ENCODE data around the gene ARHGAP24.
"Not testable (repeated sequence)": the region's sequence is repeated elsewhere in the genome, so short reads cannot be mapped to it uniquely, and the experiment has no call there.

The ARHGAP24 gene

DNA sequence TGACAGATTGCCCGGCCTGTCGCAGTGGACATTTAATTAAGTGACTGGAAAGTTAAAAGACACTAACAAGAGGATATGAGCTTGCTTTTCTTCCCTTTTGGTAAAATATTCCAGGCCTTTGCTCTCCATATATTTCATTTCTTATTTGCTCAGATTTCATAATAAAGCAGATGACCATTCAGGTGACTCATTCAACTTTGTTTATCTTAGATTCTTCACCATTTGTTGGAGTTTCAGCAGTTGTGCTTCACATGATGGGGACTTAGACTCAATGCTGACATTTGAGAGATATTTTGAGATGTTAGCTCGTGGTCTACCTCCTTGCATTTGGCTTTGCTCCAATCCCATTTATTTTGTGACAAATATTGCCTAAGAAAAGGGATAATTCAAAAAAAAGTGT lies 312.2 kb downstream of the ARHGAP24 start:
- DNase-seq: no peak

DNA sequence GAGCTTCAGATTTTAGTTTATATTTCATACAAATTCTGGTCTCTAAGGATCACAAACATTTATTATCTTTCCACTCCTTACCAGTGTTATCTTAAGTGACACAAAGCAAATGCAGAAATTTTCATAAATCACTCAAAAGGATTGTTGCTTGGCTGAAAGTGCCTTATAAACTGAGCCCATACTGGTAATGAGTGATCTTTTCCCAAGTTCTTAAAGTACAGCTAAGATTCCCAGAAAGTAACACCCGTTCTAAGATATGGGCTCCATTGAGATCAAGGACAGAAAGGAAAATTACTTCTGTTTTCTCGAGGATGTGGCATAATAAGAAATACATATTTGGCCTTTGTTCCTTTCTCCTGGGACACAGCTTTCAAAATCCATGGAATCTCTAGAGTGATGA lies 313.7 kb downstream of the ARHGAP24 start:
- DNase-seq: no peak

DNA sequence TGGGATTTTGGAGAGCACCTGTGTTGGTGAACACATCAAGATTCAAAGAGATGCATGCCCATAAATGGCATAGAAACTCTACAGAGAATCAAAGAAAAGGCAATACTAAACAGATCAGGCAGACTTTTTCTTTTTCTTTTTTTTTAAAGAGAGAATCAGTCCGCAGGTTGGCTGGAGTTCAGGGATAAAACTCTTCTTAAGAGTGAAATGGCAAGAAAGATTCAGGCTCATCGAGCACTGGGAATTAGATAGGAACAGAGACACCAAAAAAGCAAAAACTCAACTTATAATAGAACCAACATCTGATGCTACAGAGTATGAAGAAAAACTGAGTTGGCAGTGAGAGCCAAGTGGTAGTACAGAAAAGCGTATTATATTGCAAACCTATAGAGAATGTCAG lies 314.3 kb downstream of the ARHGAP24 start:
- no peak for DNase-seq

DNA sequence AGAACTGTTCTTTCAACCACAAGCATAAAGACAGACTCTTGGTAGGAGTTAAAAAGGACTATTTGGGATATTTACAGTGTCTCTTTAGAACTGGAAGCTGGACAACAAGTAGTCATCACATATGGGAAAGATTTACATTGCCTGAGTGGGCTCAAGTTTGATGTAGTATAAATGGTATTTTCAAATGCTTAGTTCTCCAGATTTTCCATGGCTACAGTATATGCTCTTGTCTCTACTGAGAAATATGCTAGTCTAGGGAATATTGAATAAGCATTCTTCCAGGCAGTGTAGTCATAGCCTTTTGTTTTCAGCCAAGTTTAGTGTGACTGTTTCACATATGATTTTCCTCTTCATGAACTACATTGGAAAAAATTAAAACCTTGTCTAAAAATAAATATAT lies 315.6 kb downstream of the ARHGAP24 start:
- no peak for DNase-seq

- no peak for DNase-seq
These were observed 317.7 kb downstream of the ARHGAP24 start for GRCh38 chr4:85792376-85793232.

- no peak for DNase-seq
These were observed 318.3 kb downstream of the ARHGAP24 start for GRCh38 chr4:85793233-85793585.

- no peak for DNase-seq
These were observed 323.2 kb downstream of the ARHGAP24 start for GRCh38 chr4:85798012-85798770.

GRCh38 chr4:85803856-85804255 lies 328.9 kb downstream of the ARHGAP24 start:
- DNase-seq: no peak

DNA sequence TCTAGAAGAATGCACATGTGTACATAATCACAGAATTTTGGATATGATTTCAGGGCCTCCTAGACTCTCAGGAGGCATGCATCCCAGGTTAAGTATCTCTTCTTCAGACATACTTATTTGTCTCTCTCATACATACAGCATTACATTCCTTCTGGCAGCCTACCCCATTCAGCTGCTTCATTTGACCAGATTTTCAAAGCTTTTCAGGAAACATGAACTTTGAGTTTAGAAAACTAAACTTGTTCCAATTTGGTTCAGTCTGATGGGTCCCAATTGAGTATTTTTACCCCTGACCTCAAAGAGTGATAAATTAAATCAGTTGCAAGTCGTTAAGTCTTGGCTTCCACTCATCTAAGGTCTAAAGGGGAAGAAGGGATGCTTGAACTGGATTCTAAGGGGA lies 330.9 kb downstream of the ARHGAP24 start:
- no peak for DNase-seq

DNA sequence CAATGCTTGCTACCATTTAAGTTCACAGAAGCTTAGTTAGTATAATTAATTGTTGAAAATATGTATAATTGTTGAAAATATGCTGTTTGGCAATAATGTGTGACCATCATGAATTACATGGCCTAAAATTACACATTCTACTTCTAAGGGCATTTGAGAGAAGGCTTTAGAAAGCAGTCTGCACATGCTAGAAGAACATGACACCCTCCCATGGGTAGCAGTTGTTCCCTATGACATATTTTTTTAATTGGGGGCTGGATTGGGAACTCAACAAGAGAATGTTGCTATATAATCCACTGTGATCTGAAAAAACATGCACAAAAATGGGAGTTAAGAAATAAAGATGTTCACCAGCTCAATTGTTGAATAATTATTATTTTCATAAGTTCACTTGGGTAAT lies 331.4 kb downstream of the ARHGAP24 start:
- no peak for DNase-seq

- DNase-seq: no peak
These were observed 332.4 kb downstream of the ARHGAP24 start for GRCh38 chr4:85807247-85807950.

DNA sequence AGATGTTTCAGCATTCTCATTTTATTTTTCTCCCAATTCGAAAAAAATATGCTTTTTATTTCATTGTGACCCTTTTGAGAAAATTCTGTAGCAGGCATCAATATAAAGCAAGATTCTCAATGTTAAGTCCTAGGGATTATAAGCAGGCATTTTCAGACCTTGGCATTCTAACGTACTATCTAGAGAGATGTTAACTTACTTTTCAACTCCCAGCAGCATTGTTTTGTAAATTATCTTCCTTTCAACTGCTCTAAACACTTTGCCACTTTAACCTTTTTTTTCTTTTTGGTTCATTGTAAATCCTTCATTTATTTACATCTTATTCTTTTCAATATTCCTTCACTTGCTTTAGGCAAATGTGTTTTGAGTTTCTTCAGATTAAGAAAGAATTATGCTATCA lies 333.2 kb downstream of the ARHGAP24 start:
- DNase-seq: no peak

- no peak for DNase-seq
These were observed 333.9 kb downstream of the ARHGAP24 start for GRCh38 chr4:85808864-85809263.

GRCh38 chr4:85812776-85813175 lies 337.8 kb downstream of the ARHGAP24 start:
- DNase-seq: no peak

- no peak for DNase-seq
These were observed 341.0 kb downstream of the ARHGAP24 start for GRCh38 chr4:85815796-85816459.

DNA sequence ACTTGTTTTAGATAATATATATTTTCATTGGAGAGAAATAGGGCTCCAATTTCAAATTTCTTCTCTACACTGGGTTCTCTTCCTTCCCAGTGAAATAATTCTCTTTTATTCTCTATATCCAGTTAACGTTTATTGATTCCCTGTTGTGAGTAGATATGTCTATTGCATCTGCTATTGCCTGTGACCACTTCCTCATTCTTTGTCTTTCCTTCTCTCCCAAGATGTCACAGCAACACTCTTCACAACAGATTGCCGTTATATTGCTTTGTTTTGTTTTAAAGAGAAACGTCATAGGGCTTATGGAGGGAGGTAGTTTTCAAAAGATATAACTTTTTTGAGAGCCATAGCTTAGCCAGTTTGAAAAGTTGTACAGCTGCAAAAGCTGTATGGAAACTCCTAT lies 343.8 kb downstream of the ARHGAP24 start:
- DNase-seq: no peak

DNA sequence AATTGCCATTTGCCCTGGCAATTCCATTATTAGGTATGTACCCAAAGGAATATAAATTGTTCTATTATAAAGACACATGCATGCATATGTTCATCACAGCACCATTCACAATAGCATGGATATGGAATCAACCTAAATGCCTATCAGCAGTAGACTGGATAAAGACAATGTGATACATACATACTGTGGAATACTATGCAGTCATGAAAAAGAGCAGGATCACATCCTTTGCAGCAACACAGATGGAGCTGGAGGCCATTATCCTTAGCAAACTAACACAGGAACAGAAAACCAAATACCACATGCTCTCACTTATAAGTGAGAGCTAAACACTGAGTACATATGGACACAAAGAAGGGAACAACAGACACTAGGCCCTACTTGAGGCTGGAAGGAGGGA lies 345.2 kb downstream of the ARHGAP24 start:
- DNase-seq: not testable (repeated sequence)

DNA sequence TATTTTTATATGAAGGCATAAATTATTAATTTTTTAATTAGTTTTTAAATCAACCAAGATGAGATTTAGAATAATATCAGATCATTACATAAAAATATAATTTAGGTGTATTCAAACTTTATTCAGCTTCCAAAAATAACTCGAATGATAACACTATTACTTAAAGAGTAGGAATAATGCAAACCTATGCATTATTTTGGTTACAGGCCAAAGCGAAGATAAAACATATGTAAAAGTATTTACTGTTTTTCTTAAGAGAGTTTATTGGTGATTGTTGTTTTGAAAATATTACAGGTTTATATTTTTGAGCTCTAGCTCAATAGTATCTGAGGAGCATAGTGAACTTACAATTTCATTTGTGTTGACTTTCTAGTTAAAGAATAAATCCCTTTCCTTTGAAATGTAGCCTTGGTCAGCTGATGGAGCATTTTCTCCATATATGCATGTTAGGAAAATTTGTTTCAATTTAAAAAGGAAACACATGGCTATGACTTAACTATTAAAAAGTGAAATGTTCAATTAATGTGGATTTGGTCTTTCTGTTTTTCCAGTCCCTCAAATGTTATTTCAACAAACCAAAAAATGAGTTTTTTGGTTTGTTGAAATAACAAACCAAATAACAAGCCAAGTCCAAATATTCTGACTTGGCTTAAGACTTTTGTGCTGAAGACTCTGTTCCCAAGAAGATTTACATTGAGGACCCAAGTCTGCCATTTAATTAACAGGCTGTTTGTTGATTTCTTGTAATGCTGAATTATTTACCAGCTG lies 346.9 kb downstream of the ARHGAP24 start:
- DNase-seq: no peak

- DNase-seq: no peak
These were observed 348.3 kb downstream of the ARHGAP24 start for GRCh38 chr4:85823295-85823694.

- no peak for DNase-seq
These were observed 349.4 kb downstream of the ARHGAP24 start for GRCh38 chr4:85824166-85824945.

DNA sequence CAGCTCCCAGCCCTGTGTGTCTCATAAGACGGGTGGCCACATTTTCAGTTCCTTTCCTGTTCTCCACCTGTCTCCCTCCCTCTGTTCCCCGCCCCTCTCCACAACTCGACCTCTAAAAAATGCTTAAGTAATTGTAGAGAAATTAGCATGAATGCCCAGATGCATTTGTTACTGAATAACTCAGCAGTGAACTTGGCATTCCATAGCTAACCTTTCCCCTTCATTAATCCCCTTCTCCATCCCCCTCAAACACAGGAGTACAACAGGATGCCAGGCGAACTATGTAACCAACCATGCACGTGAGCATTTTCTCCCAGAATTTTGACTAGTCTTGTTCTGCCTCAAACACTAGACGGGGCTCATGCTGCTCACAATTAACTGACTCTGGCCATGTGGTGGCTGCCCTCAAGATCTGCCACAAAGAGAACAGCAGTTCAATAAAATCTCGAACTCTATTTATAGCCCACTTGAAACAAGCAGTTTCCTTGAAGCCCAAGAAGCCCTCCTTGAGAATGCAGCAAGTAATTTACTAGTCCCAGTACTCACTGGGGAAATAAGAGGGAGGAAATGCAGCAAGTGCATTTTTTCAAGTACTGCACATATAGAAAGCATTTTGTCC lies 351.2 kb downstream of the ARHGAP24 start:
- no peak for DNase-seq
